Measurements from ENCODE around the gene ELOVL6. TPM values are rescaled to one million over a fixed set of nuclear protein-coding genes. Genes with fewer than 3 reads are reported as not detected.
"Not testable (repeated sequence)": the region's sequence is repeated elsewhere in the genome, so short reads cannot be mapped to it uniquely, and the experiment has no call there.

Gene ELOVL6
- total and polyA plus RNA-seq, 8 donors = 3.2 to 27.9 (median 4.4) TPM

- Histone ChIP-seq H3K36me3 (no peaks in the 10 kb centered on the region), H3K4me1 (no peaks in the 10 kb centered on the region), H3K9me3 (no peaks in the 10 kb centered on the region), H3K27ac (no peak overlapping the region), H3K4me3 (no peak overlapping the region), H3K27me3 (no peaks in the 10 kb centered on the region)
- intact Hi-C loops (cut with DNase I; ENCODE audit: low total_unique reads) = no loop called here
- WGBS, 5 donors = 17 to 40% (median 21%) methylated on average over 4 of the region's 4 CpGs
- no peak for DNase-seq
- TF ChIP-seq POLR2A (IDR thresholded peaks at IDR 0.05) = no peak
- TF ChIP-seq POLR2AphosphoS5 (IDR thresholded peaks at IDR 0.05) = no peak
Observed at GRCh38 chr4:110224812-110225211, 26.4 kb upstream of the ELOVL6 start.

- intact Hi-C loops (cut with DNase I; ENCODE audit: low total_unique reads) = no loop called here
Observed at GRCh38 chr4:110224142-110224541, 25.7 kb upstream of the ELOVL6 start.

GRCh38 chr4:110218935-110219334 is 20.5 kb upstream of the ELOVL6 start:
- H3K27me3 ChIP-seq; intact Hi-C loops (cut with DNase I; ENCODE audit: low total_unique reads); H3K27ac ChIP-seq; H3K36me3 ChIP-seq; H3K4me3 ChIP-seq; DNase-seq; H3K4me1 ChIP-seq: not testable (repeated sequence)
- WGBS, 5 donors = 92 to 100% (median 97%) methylated on average over 1 of the region's 1 CpG
- peaks cover 0 to 16% (median 12%) of the 10 kb centered on the region in 4 donors for H3K9me3 ChIP-seq

More at GRCh38 chr4:110224142-110224541, 25.7 kb upstream of the ELOVL6 start:
- Histone ChIP-seq H3K36me3 (no peaks in the 10 kb centered on the region), H3K27me3 (no peaks in the 10 kb centered on the region), H3K4me1 (no peaks in the 10 kb centered on the region), H3K9me3 (peaks cover 0 to 3% (median 2%) of the 10 kb centered on the region in 4 donors), H3K4me3 (no peak overlapping the region), H3K27ac (no peak overlapping the region)
- DNase-seq = no peak
- 71 to 95% (median 80%) methylated on average over 2 of the region's 2 CpGs for WGBS, 5 donors
- TF ChIP-seq EP300 (IDR thresholded peaks at IDR 0.05) (no peak), CTCF (IDR thresholded peaks at IDR 0.05) (no peak), POLR2AphosphoS5 (IDR thresholded peaks at IDR 0.05) (no peak), POLR2A (IDR thresholded peaks at IDR 0.05) (no peak)

- H3K36me3 ChIP-seq; H3K4me1 ChIP-seq; H3K27ac ChIP-seq; H3K4me3 ChIP-seq; H3K27me3 ChIP-seq; DNase-seq; intact Hi-C loops (cut with DNase I; ENCODE audit: low total_unique reads): not testable (repeated sequence)
- 74 to 83% (median 81%) methylated on average over 4 of the region's 4 CpGs for whole genome bisulfite sequencing, 5 donors
- peaks cover 0 to 16% (median 12%) of the 10 kb centered on the region in 4 donors for H3K9me3 ChIP-seq
Observed at GRCh38 chr4:110217181-110217580, 18.8 kb upstream of the ELOVL6 start.

GRCh38 chr4:110216129-110216528 is 17.7 kb upstream of the ELOVL6 start:
- intact Hi-C loops (cut with DNase I; ENCODE audit: low total_unique reads) = no loop called here
- no peaks in the 10 kb centered on the region for H3K36me3 ChIP-seq
- peaks cover 0 to 5% (median 0%) of the 10 kb centered on the region in 3 donors for H3K27me3 ChIP-seq
- no peak for DNase-seq
- H3K4me1 ChIP-seq = peaks cover 0 to 2% (median 0%) of the 10 kb centered on the region in 4 donors
- H3K27ac ChIP-seq = no peak overlapping the region
- H3K4me3 ChIP-seq = no peak overlapping the region
- H3K9me3 ChIP-seq = peaks cover 0 to 16% (median 12%) of the 10 kb centered on the region in 4 donors
- WGBS, 5 donors = 78 to 86% (median 84%) methylated on average over 6 of the region's 6 CpGs
- TF ChIP-seq CTCF (IDR thresholded peaks at IDR 0.05) = no peak

- Histone ChIP-seq H3K36me3 (no peaks in the 10 kb centered on the region), H3K4me1 (peaks cover 0 to 4% (median 0%) of the 10 kb centered on the region in 4 donors), H3K9me3 (no peaks in the 10 kb centered on the region), H3K27me3 (no peaks in the 10 kb centered on the region), H3K4me3 (no peak overlapping the region), H3K27ac (no peak overlapping the region)
- intact Hi-C loops (cut with DNase I; ENCODE audit: low total_unique reads) = loop anchor here (5.0 kb wide), 1 partner anchor 164 kb away; no protein-coding TSS in a partner anchor
- no peak for DNase-seq
- WGBS, 5 donors = 62 to 79% (median 68%) methylated on average over 2 of the region's 2 CpGs
- TF ChIP-seq CTCF (IDR thresholded peaks at IDR 0.05) = no peak
- no peak for TF ChIP-seq POLR2AphosphoS5 (IDR thresholded peaks at IDR 0.05)
- no peak for TF ChIP-seq EP300 (IDR thresholded peaks at IDR 0.05)
- TF ChIP-seq POLR2A (IDR thresholded peaks at IDR 0.05) = no peak
Observed at GRCh38 chr4:110211770-110212061, 13.3 kb upstream of the ELOVL6 start.

Measured in stomach (tissue), 9 donors.